SK-N-SH (cell line): ENCODE measurements around the gene C3orf20.

Source experiments
- CTCF ChIP-seq: fragments of 200-600 bp; sonication (generic); IDR thresholded peaks from 2 replicates; pipeline ENCODE4 v1.6.1; 2017; ENCODE audit warnings: antibody characterized with exemption, mild to moderate bottlenecking, moderate library complexity
- POLR2AphosphoS5 ChIP-seq: IDR thresholded peaks from 2 replicates; pipeline ENCODE4 v1.6.1; 2012; ENCODE audit warnings: low read depth, low read length
- SIN3A ChIP-seq: IDR thresholded peaks from 2 replicates; pipeline ENCODE4 v1.6.1; 2012; ENCODE audit warnings: low read depth, mild to moderate bottlenecking, low read length, moderate library complexity, borderline replicate concordance

DNA sequence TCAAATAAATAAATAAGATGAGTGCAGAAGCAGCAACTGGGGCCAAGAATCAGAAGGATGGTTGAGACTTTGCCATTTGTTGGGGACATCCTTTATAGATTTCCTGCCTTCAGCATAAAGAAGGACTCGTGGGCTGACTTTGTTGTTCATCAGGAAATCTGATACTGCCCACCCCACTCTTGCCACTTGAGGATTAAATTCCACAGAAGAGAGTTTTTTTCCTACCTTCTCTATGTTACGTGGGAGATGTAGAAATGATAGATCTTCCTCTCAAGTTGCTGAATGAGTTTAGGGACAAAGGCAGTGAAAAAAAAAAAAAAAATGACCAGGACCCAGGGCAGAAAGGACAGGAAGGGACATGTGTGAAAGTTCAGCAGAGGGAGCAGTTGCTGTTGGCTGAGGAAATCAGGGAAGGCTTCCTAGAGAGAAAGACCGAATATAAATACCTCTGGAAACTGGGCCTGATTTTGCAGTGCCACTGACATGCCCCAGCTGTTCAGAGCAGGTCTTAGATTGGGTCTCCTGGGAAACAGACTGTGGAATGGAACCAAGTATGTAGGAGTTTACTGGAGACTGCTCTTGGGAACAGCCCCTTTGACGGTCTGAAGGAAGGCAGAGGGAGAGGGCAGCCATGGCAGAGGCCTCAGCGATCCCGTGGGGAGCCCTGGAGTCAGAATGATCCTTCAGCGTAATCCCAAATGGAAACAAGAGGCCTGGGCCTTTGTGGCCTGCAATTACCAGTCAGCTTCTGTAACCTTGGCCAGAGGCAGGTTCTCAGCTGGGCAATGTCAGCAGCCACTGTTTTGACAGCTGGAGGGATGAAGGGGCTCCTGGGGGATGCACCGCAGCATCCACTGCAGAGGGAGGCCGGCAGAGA, 50.9 kb downstream of the C3orf20 start:
- no peak for TF ChIP-seq CTCF
- TF ChIP-seq SIN3A: no peak
- no peak for TF ChIP-seq POLR2AphosphoS5
